HEK293T (cell line): ENCODE measurements around the gene ARVCF.

Experiments used
- ARNT ChIP-seq: fragments of 450-650 bp; IDR thresholded peaks from 2 replicates; pipeline ENCODE4 v1.6.1; 2017; ENCODE audit warnings: mild to moderate bottlenecking
- BHLHE40 ChIP-seq: fragments of 450-650 bp; IDR thresholded peaks from 2 replicates; pipeline ENCODE4 v1.6.1; 2016; ENCODE audit warnings: mild to moderate bottlenecking, moderate library complexity, borderline replicate concordance
- CTBP1 ChIP-seq: fragments of 450-650 bp; IDR thresholded peaks from 2 replicates; pipeline ENCODE4 v1.6.1; 2016; ENCODE audit warnings: borderline replicate concordance
- ELF4 ChIP-seq: fragments of 450-650 bp; IDR thresholded peaks from 2 replicates; pipeline ENCODE4 v1.6.1; 2017; ENCODE audit warnings: antibody characterized with exemption
- FOXK2 ChIP-seq: fragments of 450-650 bp; IDR thresholded peaks from 2 replicates; pipeline ENCODE4 v1.6.1; 2016; ENCODE audit warnings: mild to moderate bottlenecking
- FOXM1 ChIP-seq: fragments of 450-650 bp; IDR thresholded peaks from 2 replicates; pipeline ENCODE4 v1.6.1; 2017; ENCODE audit warnings: mild to moderate bottlenecking, borderline replicate concordance
- HDGF ChIP-seq: fragments of 450-650 bp; IDR thresholded peaks from 2 replicates; pipeline ENCODE4 v1.6.1; 2017; ENCODE audit warnings: antibody characterized with exemption, borderline replicate concordance
- L3MBTL2 ChIP-seq: fragments of 450-650 bp; conservative IDR thresholded peaks from 2 replicates; pipeline ENCODE4 v1.6.1; 2016; ENCODE audit warnings: mild to moderate bottlenecking
- NFRKB ChIP-seq: fragments of 450-650 bp; IDR thresholded peaks from 2 replicates; pipeline ENCODE4 v1.6.1; 2016; ENCODE audit warnings: mild to moderate bottlenecking, moderate library complexity
- PKNOX1 ChIP-seq: fragments of 450-650 bp; IDR thresholded peaks from 2 replicates; pipeline ENCODE4 v1.6.1; 2016
- SP1 ChIP-seq: fragments of 450-650 bp; IDR thresholded peaks from 2 replicates; pipeline ENCODE4 v1.6.1; 2017
- TARDBP ChIP-seq: fragments of 450-650 bp; IDR thresholded peaks from 2 replicates; pipeline ENCODE4 v1.6.1; 2016

- TF ChIP-seq HDGF: no peak
- TF ChIP-seq FOXM1: no peak
- TF ChIP-seq ARNT: no peak
- no peak for TF ChIP-seq TARDBP
- no peak for TF ChIP-seq SP1
- TF ChIP-seq FOXK2: no peak
- no peak for TF ChIP-seq CTBP1
- TF ChIP-seq BHLHE40: no peak
- TF ChIP-seq ELF4: no peak
- TF ChIP-seq PKNOX1: no peak
- TF ChIP-seq L3MBTL2: no peak
- TF ChIP-seq NFRKB: no peak
Measured at GRCh38 chr22:20019661-20020532, 3.3 kb upstream of the ARVCF start.
